Astrocyte of the spinal cord (primary cell): ENCODE measurements around the gene RTN1.

Experiments used
- DNase-seq: peaks from one replicate; pipeline ENCODE4 v3.0.0; 2011; ENCODE audit warnings: low read depth, low spot score
- H3K4me3 ChIP-seq: 2 replicates; pipeline ENCODE4 v1.5.1; 2011; ENCODE audit warnings: low read depth, mild to moderate bottlenecking, low read length, moderate library complexity
- CTCF ChIP-seq: IDR thresholded peaks from 2 replicates; pipeline ENCODE4 v1.5.1; 2012; ENCODE audit warnings: low read depth, mild to moderate bottlenecking, low read length, inconsistent platforms
- in situ Hi-C: cut with HindIII; loops from 2 replicates; pipeline ENCODE4 v1.10.0; 2017; ENCODE audit warnings: low sequenced_read_pairs

The RTN1 gene

GRCh38 chr14:59576332-59577294 lies 294.0 kb downstream of the RTN1 start, which contains the start of gene CCDC175:
TSS of gene CCDC175 (minus strand) at chr14:59576812. CDS start at chr14:59576775, 37 bp downstream.
- in situ Hi-C loops = no loop called here
- peak; percentile 85 for TF ChIP-seq CTCF
- peak; percentile 81 for DNase-seq
- H3K4me3 ChIP-seq = peak within 1 kb of the TSS; percentile 52

- in situ Hi-C loops = no loop called here
- DNase-seq = no peak
- peak; percentile 23 for TF ChIP-seq CTCF
- no peak overlapping the region for H3K4me3 ChIP-seq
Measured at GRCh38 chr14:59570122-59570521, 300.5 kb downstream of the RTN1 start.

- DNase-seq = no peak
- H3K4me3 ChIP-seq = no peak overlapping the region
- in situ Hi-C loops = no loop called here
- TF ChIP-seq CTCF = no peak
Measured at GRCh38 chr14:59566725-59567124, 303.9 kb downstream of the RTN1 start.

- no peak overlapping the region for H3K4me3 ChIP-seq
- DNase-seq = no peak
- TF ChIP-seq CTCF = no peak
- in situ Hi-C loops = no loop called here
Measured at GRCh38 chr14:59566296-59566695, 304.3 kb downstream of the RTN1 start.

GRCh38 chr14:59565087-59565486 lies 305.5 kb downstream of the RTN1 start:
- in situ Hi-C loops = no loop called here
- TF ChIP-seq CTCF = no peak
- no peak overlapping the region for H3K4me3 ChIP-seq
- no peak for DNase-seq

GRCh38 chr14:59564366-59564765 lies 306.2 kb downstream of the RTN1 start:
- DNase-seq = no peak
- in situ Hi-C loops = no loop called here
- no peak for TF ChIP-seq CTCF
- no peak overlapping the region for H3K4me3 ChIP-seq
